Measurements from ENCODE around the gene SLC36A3.

The SLC36A3 gene

GRCh38 chr5:151298063-151298855, 5.3 kb downstream of the SLC36A3 start:
- DNase-seq (ENCODE audit: low read depth in 2 of 2), result no peak

- no peak for DNase-seq (ENCODE audit: low read depth in 2 of 2)
Observed at GRCh38 chr5:151296974-151297373, 6.6 kb downstream of the SLC36A3 start.

GRCh38 chr5:151296478-151296830, 7.1 kb downstream of the SLC36A3 start:
- DNase-seq (ENCODE audit: low read depth in 2 of 2), result no peak

GRCh38 chr5:151295791-151296477, 7.6 kb downstream of the SLC36A3 start:
- no peak for DNase-seq (ENCODE audit: low read depth in 2 of 2)

- DNase-seq (ENCODE audit: low read depth in 2 of 2), result no peak
Observed at GRCh38 chr5:151295138-151295537, 8.4 kb downstream of the SLC36A3 start.

- no peak for DNase-seq (ENCODE audit: low read depth in 2 of 2)
Observed at GRCh38 chr5:151293624-151294023, 9.9 kb downstream of the SLC36A3 start.

- no peak for DNase-seq (ENCODE audit: low read depth in 2 of 2)
Observed at GRCh38 chr5:151288180-151288579, 15.4 kb downstream of the SLC36A3 start.

- DNase-seq (ENCODE audit: low read depth in 2 of 2), result no peak
Observed at GRCh38 chr5:151286246-151286645, 17.3 kb downstream of the SLC36A3 start.

GRCh38 chr5:151285683-151286082, 17.9 kb downstream of the SLC36A3 start:
- DNase-seq (ENCODE audit: low read depth in 2 of 2), result no peak

GRCh38 chr5:151284392-151284967, 19.1 kb downstream of the SLC36A3 start:
- no peak for DNase-seq (ENCODE audit: low read depth in 2 of 2)

- DNase-seq (ENCODE audit: low read depth in 2 of 2), result no peak
Observed at GRCh38 chr5:151283120-151283825, 20.3 kb downstream of the SLC36A3 start.

GRCh38 chr5:151281001-151281639, 22.4 kb downstream of the SLC36A3 start:
- no peak for DNase-seq (ENCODE audit: low read depth in 2 of 2)

GRCh38 chr5:151280443-151280842, 23.1 kb downstream of the SLC36A3 start:
- DNase-seq (ENCODE audit: low read depth in 2 of 2), result no peak

- DNase-seq (ENCODE audit: low read depth in 2 of 2), result no peak
Observed at GRCh38 chr5:151278845-151279244, 24.7 kb downstream of the SLC36A3 start.

GRCh38 chr5:151275803-151276202, 27.8 kb downstream of the SLC36A3 start:
- no peak for DNase-seq (ENCODE audit: low read depth in 2 of 2)

GRCh38 chr5:151274666-151275065, 28.9 kb downstream of the SLC36A3 start:
- DNase-seq (ENCODE audit: low read depth in 2 of 2), result no peak

- no peak for DNase-seq (ENCODE audit: low read depth in 2 of 2)
Observed at GRCh38 chr5:151271336-151271735, 32.2 kb downstream of the SLC36A3 start.

GRCh38 chr5:151270599-151270998, 33.0 kb downstream of the SLC36A3 start:
- no peak for DNase-seq (ENCODE audit: low read depth in 2 of 2)

- DNase-seq (ENCODE audit: low read depth in 2 of 2), result no peak
Observed at GRCh38 chr5:151267491-151268260, 35.9 kb downstream of the SLC36A3 start.

GRCh38 chr5:151264113-151264512, 39.5 kb downstream of the SLC36A3 start:
- no peak for DNase-seq (ENCODE audit: low read depth in 2 of 2)

GRCh38 chr5:151262532-151262931, 41.0 kb downstream of the SLC36A3 start:
- no peak for DNase-seq (ENCODE audit: low read depth in 2 of 2)

Measured in activated CD8-positive, alpha-beta memory T cell treated with anti-CD3 and anti-CD28 coated beads for 4 hours (primary cell).